ENCODE results near the gene TFDP2. TPM values are rescaled to one million over a fixed set of nuclear protein-coding genes. Genes with fewer than 3 reads are reported as not detected.

TFDP2 gene
- total and polyA plus RNA-seq, 2 of the 8 experiments (the other 6 are each of a cell fraction or from before 2014, with no cell fraction given) = 41.1 to 119 TPM

DNA sequence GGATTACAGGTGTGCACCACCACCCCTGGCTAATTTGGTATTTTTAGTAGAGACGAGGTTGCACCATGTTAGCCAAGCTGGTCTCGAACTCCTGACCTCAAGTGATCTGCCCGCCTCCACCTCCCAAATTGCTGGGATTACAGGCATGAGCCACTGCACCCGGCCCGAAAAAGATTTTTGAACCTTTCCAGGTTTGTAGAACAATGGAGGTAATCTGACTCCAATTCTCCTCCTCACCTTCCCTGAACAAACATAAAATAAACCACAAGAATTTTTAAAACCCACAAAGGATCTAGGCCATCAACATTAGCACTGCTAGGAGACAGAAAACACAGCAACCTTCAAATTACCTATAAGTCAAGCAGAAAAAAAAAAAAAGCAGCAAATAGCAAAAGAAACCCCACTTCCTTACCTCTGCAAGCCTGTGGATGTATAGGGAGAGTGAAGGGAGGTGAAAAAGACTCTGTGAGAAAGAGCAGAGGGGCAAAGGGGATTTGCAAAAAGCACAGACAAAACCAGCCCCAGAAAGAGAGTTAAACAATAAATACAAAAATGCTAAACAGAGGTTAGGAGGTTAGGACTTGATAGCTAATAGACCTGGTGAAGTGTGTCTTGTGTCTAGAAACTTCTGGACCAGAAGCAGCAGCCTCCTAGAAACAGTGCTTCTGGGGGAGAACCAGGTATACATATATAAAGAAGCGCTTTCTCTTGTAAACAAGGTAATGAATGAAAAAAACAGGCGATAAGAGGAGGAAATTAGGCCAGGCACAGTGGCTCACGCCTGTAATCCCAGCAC, 32.1 kb downstream of the TFDP2 start:
- no peaks in the 10 kb centered on the region for H3K9me3 ChIP-seq (ENCODE audit: insufficient read depth in 2 of 2, low read depth in 1 of 2, low read length in 1 of 2)
- no peak overlapping the region for H4K91ac ChIP-seq (replicated peaks; ENCODE audit: insufficient read length, low read length)
- no peaks in the 10 kb centered on the region for H3K36me3 ChIP-seq (ENCODE audit: control insufficient read depth in 2 of 4, insufficient read depth in 4 of 4, low read length in 3 of 4)
- H4K5ac ChIP-seq (ENCODE audit: insufficient read length, low read depth, low read length) = no peak overlapping the region
- H2BK12ac ChIP-seq (ENCODE audit: low read depth, low read length) = no peak overlapping the region
- WGBS, 2 experiments (ENCODE audit: extremely low coverage in 1 of 2, insufficient coverage in 1 of 2, insufficient read length in 1 of 2, insufficient replicate concordance in 2 of 2, low coverage in 1 of 2, low lambda C conversion rate in 2 of 2, missing lambda C conversion rate in 1 of 2) = 86% methylated on average over 8 of the region's 8 CpGs; no CpG with 5 or more reads in 1 of the 2 experiments
- H3K4me2 ChIP-seq (ENCODE audit: insufficient read depth in 1 of 2, low read depth in 2 of 2, low read length in 2 of 2) = no peak overlapping the region
- H2AFZ ChIP-seq (ENCODE audit: low read length) = no peak overlapping the region
- no peak overlapping the region for H2BK120ac ChIP-seq (replicated peaks; ENCODE audit: low read depth, low read length)
- H3K23me2 ChIP-seq (ENCODE audit: low read depth, low read length) = no peaks in the 10 kb centered on the region
- no peak overlapping the region for H3K27ac ChIP-seq (ENCODE audit: low read depth, low read length)
- ChIA-PET POLR2A (ENCODE audit: partially characterized antibody) (no interaction called here), CTCF (ENCODE audit: partially characterized antibody) (interaction anchor here (0.6 kb wide), 1 partner anchor 1161 kb away, joined by 4 read pairs; no protein-coding TSS in a partner anchor)
- FAIRE-seq (no peak), DNase-seq (ENCODE audit: low read depth in 1 of 2, low spot score in 2 of 2) (no peak)
- H2AK5ac ChIP-seq (ENCODE audit: low read depth, low read length) = no peak overlapping the region
- no peak overlapping the region for H3K56ac ChIP-seq (replicated peaks; ENCODE audit: insufficient read length, low read depth, low read length)
- no peaks in the 10 kb centered on the region for H3K79me2 ChIP-seq (ENCODE audit: control insufficient read depth in 1 of 2, insufficient read depth in 2 of 2, low read length in 2 of 2)
- H3K9ac ChIP-seq (replicated peaks in 1 of 4; ENCODE audit: extremely low read depth in 1 of 4, low read depth in 3 of 4, low read length in 3 of 4) = no peak overlapping the region
- H3K23ac ChIP-seq (ENCODE audit: insufficient read length) = no peak overlapping the region
- no peak overlapping the region for H2BK5ac ChIP-seq (ENCODE audit: low read depth, low read length)
- H4K20me1 ChIP-seq (replicated peaks in 1 of 2; ENCODE audit: control insufficient read depth in 1 of 2, insufficient read depth in 2 of 2, low read length in 2 of 2) = no peaks in the 10 kb centered on the region
- H3K4me1 ChIP-seq (replicated peaks in 1 of 4; ENCODE audit: control insufficient read depth in 3 of 4, insufficient read depth in 4 of 4, low read length in 3 of 4) = no peaks in the 10 kb centered on the region
- H2BK20ac ChIP-seq (ENCODE audit: low read length) = no peak overlapping the region
- H3K4ac ChIP-seq (replicated peaks; ENCODE audit: insufficient read length, low read depth, low read length) = no peak overlapping the region
- H3K4me3 ChIP-seq (ENCODE audit: extremely low read depth in 1 of 4, insufficient read depth in 2 of 4, low read depth in 3 of 4, low read length in 4 of 4) = no peak overlapping the region
- H2BK15ac ChIP-seq (ENCODE audit: low read length) = no peak overlapping the region
- TF ChIP-seq ATF2 (IDR thresholded peaks at IDR 0.05; ENCODE audit: low read length) = no peak
- no peak for TF ChIP-seq NANOG (IDR thresholded peaks at IDR 0.05; ENCODE audit: insufficient read depth, low read depth, low read length, poor library complexity, severe bottlenecking)
- TF ChIP-seq ZNF274 (IDR thresholded peaks at IDR 0.05; ENCODE audit: borderline replicate concordance, extremely low read depth, low read length) = no peak
- TF ChIP-seq SRF (IDR thresholded peaks at IDR 0.05; ENCODE audit: low read depth, low read length) = no peak
- TF ChIP-seq, protein P1, sequence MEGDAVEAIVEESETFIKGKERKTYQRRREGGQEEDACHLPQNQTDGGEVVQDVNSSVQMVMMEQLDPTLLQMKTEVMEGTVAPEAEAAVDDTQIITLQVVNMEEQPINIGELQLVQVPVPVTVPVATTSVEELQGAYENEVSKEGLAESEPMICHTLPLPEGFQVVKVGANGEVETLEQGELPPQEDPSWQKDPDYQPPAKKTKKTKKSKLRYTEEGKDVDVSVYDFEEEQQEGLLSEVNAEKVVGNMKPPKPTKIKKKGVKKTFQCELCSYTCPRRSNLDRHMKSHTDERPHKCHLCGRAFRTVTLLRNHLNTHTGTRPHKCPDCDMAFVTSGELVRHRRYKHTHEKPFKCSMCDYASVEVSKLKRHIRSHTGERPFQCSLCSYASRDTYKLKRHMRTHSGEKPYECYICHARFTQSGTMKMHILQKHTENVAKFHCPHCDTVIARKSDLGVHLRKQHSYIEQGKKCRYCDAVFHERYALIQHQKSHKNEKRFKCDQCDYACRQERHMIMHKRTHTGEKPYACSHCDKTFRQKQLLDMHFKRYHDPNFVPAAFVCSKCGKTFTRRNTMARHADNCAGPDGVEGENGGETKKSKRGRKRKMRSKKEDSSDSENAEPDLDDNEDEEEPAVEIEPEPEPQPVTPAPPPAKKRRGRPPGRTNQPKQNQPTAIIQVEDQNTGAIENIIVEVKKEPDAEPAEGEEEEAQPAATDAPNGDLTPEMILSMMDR (IDR thresholded peaks at IDR 0.05; ENCODE audit: control extremely low read depth in 1 of 3, insufficient read depth in 1 of 3, low read depth in 1 of 3, low read length in 3 of 3) = no peak
- TF ChIP-seq SIRT6 (IDR thresholded peaks at IDR 0.05; ENCODE audit: low read length) = no peak
- TF ChIP-seq CBX5 (IDR thresholded peaks at IDR 0.05; ENCODE audit: low read depth, low read length) = no peak
- H3K79me1 ChIP-seq (ENCODE audit: low read depth, low read length) = no peaks in the 10 kb centered on the region
- no peaks in the 10 kb centered on the region; a peak in 1 of 7 replicates for H3K27me3 ChIP-seq (replicated peaks in 1 of 4; ENCODE audit: control insufficient read depth in 3 of 4, extremely low read depth in 1 of 4, insufficient read depth in 3 of 4, low read length in 3 of 4)
- H4K8ac ChIP-seq (ENCODE audit: extremely low read depth, insufficient read depth, low read length) = no peak overlapping the region
- no peak overlapping the region; the same call in 1 of the 2 replicates for H3K18ac ChIP-seq (ENCODE audit: extremely low read depth, low read length)
- H3K14ac ChIP-seq (ENCODE audit: insufficient read length) = no peak overlapping the region

All from H1 (cell line).